Astrocyte of the spinal cord (primary cell): ENCODE results near the gene PROB1.

ENCODE experiments used
- DNase-seq: peaks from one replicate; pipeline ENCODE4 v3.0.0; 2011; ENCODE audit warnings: low read depth, low spot score
- H3K4me3 ChIP-seq: 2 replicates; pipeline ENCODE4 v1.5.1; 2011; ENCODE audit warnings: low read depth, mild to moderate bottlenecking, low read length, moderate library complexity
- in situ Hi-C: cut with HindIII; loops from 2 replicates; pipeline ENCODE4 v1.10.0; 2017; ENCODE audit warnings: low sequenced_read_pairs
- TF ChIP-seq, protein P1 (sequence below): IDR thresholded peaks from 2 replicates; pipeline ENCODE4 v1.5.1; 2012; ENCODE audit warnings: low read depth, mild to moderate bottlenecking, low read length, inconsistent platforms

Gene PROB1

DNA sequence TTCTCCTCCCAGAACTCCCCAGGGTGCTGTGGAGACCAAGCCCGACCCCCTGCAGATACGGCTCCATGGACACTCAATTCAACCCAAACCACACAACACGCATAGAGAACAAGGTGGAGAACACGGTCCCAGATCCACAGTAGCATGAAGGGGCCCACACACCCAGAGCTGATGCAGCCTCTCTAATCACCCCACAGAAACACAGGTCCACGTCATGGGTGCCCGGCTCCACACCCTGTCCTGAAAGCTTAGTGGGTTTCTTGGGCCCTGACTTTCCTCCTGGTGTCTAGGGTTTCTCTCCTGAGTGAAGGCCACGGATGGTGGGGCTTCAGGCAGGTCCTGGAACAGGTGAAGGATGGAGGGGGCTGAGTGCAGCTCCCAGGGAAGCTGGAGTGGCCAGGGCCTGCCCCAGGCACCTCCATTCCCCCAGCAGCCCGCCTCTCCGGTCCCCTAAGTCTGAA, 10.3 kb downstream of the PROB1 start:
- in situ Hi-C loops, result no loop called here
- DNase-seq, result no peak
- TF ChIP-seq, protein P1, sequence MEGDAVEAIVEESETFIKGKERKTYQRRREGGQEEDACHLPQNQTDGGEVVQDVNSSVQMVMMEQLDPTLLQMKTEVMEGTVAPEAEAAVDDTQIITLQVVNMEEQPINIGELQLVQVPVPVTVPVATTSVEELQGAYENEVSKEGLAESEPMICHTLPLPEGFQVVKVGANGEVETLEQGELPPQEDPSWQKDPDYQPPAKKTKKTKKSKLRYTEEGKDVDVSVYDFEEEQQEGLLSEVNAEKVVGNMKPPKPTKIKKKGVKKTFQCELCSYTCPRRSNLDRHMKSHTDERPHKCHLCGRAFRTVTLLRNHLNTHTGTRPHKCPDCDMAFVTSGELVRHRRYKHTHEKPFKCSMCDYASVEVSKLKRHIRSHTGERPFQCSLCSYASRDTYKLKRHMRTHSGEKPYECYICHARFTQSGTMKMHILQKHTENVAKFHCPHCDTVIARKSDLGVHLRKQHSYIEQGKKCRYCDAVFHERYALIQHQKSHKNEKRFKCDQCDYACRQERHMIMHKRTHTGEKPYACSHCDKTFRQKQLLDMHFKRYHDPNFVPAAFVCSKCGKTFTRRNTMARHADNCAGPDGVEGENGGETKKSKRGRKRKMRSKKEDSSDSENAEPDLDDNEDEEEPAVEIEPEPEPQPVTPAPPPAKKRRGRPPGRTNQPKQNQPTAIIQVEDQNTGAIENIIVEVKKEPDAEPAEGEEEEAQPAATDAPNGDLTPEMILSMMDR, result no peak
- no peak overlapping the region for H3K4me3 ChIP-seq

DNA sequence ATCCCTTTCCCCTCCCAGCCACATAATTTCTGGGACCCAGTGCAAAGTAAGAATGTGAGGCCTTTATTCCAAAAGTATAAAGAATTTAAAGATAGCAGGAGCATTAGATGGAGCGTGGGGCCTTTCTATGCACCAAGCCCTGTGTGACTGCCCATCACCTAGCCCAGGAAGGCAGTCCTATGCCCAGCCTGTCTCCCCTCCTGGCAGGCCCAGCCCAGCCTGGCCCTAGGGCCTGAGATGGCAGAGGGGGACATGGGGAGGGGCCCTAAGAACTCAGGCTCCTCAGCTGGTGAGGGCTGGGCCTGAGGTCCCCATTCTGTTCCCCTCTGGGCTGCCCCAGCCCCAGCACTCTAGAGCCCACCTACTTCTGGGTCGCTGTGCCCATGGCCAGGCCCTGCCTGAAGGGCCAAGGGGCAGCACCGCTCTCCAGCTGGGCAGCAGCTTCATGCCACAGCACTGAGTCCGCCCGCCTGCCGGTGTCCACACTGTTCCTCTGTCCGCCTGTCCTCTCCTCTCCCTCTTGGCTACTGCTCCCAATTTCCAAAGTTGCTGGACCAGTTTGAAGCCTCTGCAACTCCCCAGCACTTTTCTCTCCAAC, 10.8 kb downstream of the PROB1 start:
- no peak overlapping the region for H3K4me3 ChIP-seq
- TF ChIP-seq, protein P1, result no peak
- DNase-seq, result no peak
- in situ Hi-C loops, result no loop called here

DNA sequence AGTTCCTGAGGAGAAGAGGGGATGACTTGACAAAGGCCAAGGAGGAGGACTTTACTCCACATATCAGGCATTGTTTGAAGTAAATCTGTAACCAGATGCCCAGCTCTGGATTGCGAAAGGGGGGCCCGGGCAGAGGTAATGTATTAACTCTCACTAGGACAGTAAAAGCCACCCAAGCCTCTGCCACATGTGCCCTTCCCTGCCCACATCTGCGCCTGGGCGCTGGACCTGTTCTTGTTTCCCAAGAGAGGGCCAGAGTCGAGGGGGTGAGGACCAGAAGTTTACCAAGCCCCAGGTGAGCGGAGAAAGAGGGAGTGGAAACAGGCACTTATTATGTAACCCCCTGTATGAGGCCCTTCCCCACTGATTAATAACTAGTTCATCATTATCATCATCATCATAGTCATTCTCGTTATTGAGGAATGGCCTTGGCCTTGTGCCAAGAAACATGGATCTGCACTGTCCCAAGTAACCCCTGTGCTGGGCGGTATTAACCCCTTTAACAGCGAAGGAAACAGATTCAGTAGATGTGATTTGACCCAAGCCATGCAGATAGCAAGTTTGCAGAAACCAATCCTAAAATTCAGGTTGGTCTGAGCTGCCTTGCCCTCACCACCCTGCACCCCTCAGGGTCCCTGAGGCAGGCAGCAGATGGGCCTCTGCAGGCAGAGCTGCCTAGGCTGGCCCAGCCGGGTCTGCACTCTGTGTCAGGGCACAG, 11.5 kb downstream of the PROB1 start, which contains the start of gene SLC23A1:
Gene SLC23A1 (minus strand): TSS at position 23 of the 718 bp plus-strand sequence. CDS start 44 bp downstream, outside the sequence.
- DNase-seq, result no peak
- no peak within 1 kb of the TSS for H3K4me3 ChIP-seq
- TF ChIP-seq, protein P1, result no peak
- in situ Hi-C loops, result no loop called here

DNA sequence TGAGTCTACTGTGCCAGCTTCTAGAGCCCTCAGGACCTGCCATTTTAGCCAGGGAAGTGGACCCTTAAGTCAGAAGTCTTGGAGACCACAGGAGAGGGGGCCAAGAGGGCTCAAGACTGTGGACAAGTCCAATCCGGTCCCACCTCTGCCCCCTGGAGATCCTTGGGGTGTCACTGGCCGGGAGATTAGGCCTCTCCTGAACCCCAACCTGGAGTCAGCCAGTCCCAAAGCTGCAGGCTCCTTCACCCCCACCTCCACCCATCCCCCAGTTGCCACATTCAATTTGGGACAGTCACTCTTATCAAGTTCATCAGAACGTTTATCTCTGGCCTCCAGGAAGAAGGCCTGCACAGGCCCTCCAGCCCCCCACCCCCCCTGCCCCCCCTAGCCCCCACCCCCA, 12.1 kb downstream of the PROB1 start:
- TF ChIP-seq, protein P1, result no peak
- DNase-seq, result no peak
- in situ Hi-C loops, result no loop called here
- H3K4me3 ChIP-seq, result no peak overlapping the region

DNA sequence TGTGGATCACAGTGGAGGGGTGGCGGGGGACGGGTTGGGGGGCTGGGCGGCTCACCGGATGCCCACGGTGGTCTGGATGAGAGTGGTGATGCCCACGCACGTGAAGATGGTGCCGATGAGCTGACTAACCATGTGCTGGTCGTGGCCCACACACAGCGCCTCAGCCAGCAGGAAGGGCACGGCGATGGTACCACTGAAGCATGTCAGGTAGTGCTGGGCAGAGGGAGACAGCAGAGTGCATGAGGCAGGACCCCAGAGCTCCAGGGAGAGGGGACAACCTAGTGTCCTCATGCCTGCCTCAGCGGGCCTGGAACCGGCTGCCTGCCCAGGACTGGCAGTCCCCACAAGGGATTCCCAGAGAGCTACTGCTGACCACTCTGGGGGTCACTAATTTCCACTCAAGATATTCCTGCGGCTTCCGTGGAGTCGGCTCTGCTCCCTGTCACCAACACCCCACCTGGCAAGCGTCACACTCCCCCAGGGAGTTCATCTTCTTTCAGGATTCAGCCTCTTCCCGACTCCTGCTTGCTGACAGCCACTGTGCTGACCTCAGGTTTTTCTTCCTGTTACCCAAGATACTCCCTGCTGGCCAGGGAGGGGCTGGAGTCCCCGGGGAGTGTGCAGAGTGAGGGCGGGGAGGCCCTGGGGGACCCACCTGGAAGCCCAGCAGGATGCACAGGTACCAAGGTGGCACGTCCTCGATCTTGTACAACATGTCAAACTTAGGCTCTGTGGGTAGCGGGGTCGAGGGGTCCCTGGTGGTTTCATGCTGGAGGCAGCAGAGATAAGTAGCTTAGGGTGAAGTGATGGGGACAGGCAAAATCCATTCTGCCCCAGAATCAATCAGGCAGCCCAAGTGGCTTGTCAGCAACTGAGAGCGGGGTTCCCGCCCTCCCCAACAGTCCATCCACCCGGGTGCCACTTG, 12.8 kb downstream of the PROB1 start:
- H3K4me3 ChIP-seq, result no peak overlapping the region
- TF ChIP-seq, protein P1, result no peak
- no peak for DNase-seq
- in situ Hi-C loops, result no loop called here
